ENCODE data around the gene ZNF516.
"Not testable (repeated sequence)": the region's sequence is repeated elsewhere in the genome, so short reads cannot be mapped to it uniquely, and the experiment has no call there.

The ZNF516 gene

DNA sequence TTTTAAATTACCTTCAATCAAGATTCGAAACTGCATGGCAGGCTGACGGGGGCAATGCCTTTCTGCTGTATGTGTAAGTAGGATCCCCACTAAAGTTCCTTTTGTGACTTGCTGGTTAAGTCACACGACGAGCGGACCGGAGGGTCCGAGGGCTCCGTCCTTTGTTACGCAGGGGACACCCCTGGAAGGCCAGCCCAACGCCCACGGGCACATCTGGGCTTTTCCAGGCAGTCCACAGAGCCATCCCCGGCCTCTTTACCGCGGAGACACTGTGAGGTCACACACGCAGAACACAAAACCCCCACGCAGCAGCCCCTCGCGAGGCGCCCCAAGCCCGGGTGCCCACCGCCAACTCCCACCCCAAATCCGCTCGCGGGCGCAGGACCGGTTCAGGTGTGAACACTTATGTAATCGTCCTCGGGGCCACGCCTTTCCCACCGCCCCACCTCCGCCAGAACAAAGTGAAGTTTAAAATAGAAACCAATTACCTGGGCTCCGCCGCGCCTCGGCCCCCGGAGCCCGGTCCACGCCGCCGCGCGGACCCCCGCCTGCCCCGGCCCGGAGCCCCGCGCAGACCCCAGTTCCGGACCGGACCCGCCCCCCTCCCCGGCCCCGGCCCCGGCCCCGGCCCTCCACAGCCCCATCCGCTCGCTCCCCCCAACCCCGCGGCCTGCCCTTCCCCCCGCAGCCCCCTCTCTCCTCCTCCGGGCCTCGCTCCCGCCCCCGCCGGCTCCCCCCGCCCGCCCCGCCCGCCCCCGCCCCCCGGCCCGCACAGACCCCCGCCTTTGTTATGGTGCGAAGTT is 4.2 kb downstream of the ZNF516 start:
- DNase-seq = no peak

DNA sequence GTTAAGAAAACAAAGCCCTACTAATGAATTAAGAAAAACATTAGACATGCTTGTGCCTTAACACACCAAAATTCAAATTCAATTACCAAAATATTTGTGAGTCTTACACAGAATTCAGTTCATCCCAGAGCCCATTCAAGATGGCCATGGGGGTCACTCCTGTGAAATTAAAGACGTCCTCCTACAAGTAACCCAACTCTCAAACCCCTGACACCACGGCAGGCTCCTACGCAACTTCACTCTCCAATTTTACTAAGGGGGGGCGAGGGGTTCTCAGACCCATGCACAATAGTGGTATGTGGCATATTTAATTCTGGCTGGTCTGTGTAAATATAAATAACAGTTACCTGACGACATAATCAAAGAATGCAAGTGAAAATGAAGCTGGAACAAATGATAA is 5.0 kb downstream of the ZNF516 start:
- no peak for DNase-seq

DNA sequence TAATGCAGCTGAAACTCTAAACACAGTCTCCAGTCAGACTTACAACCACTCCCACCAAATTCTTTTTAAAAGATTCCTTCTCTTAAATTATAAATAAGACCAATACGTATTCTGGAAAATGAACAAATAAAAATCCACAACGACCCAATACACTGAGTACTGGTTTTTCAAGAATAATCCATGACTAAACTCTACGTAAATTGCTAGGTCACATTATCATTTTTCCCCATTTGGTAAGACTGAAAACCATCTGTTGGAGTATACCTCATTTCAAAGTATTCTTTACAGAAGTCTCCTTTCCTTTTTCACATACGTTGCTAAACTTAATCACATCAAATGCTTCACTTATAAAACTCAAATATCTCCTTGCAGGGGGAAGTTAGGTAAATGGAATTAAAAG is 6.0 kb downstream of the ZNF516 start:
- no peak for DNase-seq

DNA sequence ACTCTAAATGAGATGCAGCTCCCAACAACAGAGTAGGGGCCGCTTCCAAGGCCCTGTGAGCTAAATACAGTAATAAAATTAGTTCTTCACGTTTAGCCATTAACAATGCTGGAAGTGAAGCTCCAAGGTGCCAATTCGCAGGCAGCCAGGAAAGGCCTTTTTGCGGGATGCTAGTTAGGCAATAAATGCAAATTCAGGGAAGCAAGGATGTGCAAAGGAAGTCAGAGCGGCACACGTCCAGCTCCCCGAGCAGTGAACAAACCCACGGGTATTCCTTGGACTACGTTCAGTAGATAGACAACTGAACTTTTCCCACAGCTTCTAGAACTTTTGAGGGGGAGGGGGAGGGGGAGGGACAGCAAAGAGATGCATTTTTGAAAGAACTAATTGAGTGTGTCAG is 6.9 kb downstream of the ZNF516 start:
- no peak for DNase-seq

DNA sequence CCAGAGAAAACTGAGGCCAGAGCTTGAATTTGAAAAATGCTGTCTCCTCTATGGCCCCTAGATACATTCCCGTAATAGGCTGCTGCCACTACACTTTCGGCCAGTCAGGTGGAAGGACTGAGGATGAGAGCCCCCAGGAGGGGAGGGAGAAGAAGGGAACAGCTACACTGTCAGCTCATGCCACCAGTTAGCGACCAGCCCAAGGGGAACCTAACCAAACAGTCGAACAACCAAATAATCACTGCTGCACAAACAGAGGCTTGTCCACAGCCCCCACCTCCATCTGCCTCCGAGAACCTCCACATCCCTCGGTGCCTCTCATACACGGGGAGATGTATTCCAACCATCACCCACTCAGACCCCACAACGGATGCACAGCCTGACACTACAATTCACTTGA is 7.3 kb downstream of the ZNF516 start:
- no peak for DNase-seq

DNA sequence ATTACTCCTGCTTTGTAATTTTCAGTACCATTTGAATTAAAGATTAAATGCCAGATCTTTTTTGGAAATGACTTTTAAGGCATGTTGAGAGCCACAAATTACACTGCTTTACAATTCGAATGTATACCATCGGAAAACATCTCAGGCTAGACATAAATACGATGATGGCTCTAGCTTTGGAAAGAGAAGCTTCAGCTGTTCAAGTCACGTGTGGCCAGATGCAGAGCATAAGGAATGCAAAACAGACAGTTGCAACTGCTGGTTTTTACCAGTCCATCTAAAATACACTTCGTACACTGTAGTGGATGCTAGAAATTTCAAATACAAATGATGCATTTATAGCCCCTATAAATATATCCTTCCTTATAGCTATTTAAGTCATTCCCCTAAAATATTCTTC is 8.0 kb downstream of the ZNF516 start:
- DNase-seq = no peak

DNA sequence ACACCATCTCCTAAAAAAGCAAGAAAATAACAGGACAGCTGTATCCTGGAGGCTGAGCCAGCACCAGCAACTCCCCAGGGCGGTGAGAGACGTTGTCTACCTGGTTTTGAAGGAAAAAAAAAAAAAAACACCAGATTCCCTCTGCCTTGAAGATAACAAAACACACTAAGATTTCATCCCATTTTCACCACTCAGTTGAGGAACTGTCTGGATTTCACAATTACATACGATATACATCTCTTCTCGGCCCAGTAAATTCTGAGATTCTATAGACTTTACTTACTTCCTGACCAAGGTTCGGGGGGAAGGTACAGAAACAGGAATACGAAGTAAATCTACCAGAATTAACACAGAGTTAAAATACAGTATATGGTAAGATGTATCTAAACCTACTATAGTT is 8.5 kb downstream of the ZNF516 start:
- DNase-seq = no peak

DNA sequence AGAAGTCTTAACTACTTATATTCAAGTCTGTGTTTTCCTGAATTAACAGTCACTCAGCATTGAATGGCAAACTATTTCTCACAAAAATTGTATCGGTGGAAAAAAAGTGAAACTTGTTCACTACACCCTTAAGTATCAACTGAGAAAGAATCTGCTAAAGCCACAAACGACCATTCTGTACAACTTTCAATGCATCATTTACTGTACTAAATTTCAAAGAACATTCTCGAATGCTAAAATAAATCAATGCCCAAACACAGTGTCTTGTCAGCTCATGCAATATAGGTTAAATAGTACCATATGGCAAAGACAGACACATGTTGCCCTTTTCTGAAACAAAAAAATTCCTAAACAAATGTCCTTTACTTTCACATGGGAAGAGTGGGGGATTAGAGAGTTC is 9.0 kb downstream of the ZNF516 start:
- no peak for DNase-seq

DNA sequence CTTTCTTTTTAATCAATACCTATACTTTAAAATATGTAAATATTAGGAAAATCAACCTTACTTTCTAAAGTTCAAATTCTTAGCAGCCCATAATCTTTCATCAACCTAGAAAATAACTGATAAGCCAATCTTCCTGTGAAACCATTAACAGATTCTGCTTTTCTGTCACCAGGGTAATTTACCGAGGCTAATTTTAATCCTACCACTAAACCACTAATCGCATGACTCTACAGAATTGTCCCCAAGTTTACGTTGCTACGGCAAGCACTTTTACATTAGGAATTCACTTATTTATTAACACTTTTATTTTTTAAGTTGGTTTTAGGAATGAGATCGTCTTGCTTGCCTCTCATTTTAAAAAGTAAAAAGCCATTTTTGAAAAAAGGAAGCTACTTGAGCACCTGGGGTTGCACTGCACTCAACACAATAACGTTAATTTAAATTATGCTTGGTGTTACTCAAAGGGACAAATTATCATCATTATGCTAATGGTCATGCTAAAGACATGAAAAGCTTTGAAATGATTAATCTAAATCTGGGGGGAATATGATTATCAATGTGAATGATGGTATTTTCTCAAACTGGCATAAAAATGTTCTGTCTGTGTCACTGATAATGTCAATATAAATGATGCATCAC is 10.2 kb downstream of the ZNF516 start:
- no peak for DNase-seq

DNA sequence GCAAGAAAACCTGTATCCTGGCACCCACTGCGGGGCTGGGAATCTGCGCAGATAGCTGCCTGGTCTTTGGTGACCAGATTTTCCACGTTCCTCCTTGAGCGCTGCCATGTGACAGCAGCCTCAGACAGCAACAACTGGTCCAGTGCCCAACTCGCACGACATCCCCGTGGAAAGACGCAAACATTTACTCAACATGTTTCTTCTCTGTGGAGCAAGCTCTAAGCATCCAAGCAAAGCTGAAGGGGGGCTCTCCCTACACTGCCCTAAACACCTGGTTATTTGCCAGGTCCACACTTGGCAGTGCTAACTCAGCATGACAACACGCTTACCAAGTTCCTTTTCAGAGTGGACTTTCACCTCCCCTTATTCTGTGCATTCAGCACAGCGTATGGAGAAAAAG is 11.3 kb downstream of the ZNF516 start:
- no peak for DNase-seq

DNA sequence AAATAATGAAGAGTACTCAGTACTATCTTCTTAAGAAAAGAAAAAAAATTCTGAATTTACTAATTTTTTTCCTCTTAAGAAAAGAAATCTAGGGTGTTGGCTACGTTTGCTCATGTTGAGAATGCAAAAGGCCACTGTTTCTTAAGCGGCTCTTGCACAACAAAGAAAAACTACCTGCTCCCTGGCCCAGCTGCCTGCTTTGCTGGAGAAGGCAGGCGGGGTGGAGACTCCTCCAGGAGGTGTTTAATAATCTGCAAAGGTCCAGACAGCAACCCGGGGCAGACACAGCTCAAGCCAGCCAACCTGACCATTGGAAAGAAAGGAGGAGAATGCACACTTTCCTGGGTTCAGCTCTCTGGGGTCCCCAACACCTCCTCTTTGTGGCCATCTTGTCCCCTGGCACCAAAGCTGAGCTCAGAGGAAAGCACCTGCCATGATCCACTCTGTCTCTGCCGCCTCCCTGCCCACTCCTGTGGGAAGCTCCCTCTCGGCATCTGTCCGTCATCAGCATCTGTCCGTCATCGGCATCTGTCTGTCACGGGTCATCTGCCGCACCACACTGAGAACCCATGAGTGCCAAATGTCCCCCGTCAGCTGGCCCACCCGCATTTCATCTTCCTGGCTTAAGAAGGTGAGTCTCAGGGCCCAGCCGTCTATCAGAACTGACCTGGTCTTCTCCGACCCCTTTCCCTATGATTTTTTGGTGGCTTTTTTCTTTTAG is 11.9 kb downstream of the ZNF516 start:
- DNase-seq = no peak

DNA sequence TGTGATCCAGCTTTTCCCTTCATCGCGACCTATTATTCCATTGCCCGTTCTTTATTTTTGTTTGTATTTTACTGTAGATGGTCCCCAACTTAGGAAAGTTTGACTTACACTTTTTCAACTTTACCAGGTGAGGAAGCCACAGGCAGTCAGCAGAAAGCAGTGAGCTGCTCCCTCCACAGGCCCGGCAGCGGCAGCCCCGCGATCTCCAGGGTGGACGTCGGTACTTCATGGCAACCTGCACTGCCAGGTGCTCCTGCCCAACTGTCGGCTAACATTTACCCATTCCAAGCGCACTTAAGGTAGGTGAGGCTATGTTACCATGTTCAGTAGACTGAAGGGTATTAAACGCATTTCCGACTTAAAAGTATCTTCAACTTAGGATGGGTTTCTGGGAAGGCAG is 12.8 kb downstream of the ZNF516 start:
- no peak for DNase-seq

DNA sequence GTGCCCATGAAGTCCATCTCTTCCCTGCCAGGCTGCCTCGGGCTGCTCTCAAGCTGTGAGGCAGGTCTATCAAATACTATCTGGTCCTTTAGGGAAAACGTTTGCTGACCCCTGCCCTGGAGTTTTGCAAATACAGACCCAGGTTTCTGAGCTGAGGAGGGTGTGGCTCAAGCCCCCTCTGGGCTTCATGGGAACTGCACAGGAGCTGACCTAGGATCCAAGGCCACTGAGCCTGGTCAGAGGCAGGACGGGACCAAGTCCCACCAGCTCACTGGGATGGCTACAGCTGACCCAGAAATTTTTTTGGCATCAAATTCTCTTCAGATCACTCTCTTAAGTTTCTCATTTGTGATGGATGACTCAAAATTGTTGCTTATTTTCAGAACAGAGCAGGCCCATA is 14.1 kb downstream of the ZNF516 start:
- DNase-seq = no peak

DNA sequence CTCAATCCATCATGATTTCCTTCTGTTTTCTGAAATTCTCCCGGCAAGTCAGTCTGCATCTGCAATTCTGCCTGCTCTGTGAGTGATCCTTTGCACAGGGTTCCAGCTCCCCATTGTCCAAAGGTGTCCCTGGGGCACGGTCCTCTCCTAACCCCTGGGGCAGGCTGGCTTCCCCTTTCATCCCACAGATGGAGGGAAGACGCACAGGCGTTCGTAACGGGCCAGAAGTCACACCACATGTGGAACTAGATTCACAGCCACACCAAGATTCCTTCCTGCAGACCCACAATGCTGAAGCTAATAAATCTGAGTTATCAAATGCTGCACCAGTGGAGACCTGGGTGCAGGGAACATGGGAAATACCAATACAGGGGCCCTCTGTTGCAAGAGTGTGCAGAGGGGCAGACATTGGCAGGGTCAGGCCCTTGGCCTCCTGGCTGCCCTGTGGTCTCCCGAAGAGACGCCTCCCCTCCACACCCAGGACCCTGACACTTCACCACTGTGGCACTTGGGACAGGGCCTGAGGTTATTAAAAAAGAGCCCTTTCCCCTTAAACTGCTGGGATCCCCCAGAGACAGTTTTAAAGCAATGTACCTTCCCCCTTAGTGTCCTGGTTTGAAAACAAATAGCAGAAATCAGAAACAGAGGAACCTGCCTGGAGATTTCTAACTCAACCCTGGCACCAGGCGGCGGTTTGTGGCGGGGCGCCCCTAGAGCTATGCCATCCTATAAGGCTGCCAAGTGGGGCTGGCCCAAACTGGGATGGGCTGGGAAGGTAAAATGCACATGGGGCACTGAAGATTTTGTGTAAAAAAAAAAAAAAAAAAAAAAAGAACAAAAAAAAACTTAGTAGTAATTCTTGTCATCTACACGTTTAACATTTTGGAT is 15.4 kb downstream of the ZNF516 start:
- DNase-seq = no peak

DNA sequence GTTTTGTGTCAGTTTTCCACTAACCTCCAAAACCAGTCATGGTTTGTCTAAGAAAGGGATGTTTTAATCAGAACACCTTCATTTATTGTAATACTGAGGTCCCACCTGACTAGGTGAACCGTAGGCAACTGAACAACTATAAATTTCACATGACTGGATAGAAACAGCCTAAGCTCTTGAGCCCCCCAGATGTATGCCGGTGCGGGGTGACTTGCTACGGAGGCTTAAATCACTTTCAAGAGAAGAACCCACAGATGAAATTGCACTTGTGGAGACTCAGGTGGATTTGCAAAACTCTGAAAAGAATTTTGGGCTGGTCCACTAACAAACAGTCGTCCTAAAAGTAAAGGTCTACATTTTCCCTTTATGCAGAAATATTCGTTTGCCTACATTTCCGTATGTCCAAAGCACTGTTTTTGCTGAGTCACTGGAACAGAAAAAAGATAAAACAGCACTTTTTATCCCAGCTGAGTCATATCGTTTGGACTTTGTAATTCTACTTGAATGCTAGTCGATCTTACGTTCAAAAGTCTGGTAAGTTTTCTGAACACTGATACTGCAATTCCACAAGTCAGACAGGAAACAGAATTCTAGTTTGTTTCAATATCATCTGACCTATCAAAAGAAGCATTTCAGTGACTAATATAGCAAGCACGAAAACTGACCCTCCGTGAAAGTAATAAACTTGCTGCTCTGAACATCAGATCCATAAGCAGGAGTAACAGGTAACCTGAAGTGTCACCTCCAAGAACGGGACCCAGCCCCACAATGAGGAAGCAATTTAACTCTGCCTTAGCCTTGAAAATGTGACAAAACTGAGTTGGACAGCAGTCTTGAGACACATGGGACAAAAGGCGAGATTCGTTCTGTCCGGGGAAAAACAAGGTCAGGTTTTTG is 18.1 kb downstream of the ZNF516 start:
- DNase-seq = no peak

DNA sequence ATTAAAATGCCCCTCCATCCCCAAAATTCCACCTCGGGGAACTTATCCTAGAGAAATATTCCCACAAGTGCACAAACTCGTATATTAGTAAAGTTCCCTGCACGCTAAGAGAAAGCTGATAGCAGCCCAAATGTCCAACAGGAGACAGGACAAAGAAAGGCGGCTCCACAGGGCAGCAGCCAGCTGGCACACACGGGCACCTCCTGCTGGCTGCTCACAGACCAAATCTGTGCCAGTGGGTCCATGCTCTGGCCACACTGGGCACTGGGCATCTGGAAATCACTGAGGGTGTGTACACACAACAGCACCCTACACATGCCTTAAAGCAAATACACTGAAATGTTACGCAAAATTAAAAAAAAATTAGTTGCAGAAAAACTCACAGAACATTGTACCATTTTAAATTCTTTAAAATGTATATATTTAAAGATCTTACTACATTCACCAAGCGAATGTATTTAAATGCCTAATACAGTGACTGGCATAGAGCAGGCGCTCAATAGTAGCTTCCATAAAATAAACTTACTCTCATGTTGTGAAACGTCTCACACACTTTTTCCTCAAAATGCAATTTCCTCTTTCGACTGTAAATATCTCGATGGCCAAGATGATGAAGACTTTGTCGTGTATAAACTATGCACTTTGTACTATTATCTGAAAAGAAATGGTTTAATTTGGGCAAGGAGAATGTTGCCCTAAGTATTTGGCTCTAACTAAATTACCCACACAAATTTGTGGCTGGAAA is 19.4 kb downstream of the ZNF516 start:
- no peak for DNase-seq

DNA sequence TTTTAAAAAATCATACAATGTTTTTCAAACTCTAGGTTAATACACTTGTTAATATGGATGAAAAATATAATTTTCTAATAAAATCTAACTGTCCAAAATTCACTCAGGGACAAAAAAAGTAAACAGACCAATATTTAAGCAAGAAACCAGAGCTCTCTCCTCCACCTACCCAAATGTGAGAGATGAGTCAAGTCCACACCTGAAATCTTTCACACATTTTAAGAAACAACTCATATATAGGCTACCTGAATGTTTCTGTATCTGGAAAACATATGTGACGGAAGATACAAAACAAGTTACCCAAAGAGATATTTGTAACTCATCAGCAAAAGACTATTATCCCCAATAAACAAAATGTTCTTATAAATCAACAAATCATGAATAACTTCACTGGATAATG is 20.2 kb downstream of the ZNF516 start:
- no peak for DNase-seq

DNA sequence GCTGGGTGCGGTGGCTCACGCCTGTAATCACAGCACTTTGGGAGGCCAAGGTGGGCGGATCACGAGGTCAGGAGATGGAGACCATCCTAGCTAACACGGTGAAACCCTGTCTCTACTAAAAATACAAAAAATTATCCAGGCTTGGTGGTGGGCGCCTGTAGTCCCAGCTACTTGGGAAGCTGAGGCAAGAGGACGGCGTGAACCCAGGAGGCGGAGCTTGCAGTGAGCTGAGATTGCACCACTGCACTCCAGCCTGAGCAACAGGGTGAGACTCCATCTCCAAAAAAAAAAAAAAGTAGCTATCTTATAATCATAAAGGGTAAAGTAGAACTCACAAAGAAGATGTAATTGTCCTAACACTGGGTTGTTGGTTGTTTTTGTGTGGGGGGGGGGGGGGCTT is 21.5 kb downstream of the ZNF516 start:
- DNase-seq = not testable (repeated sequence)

DNA sequence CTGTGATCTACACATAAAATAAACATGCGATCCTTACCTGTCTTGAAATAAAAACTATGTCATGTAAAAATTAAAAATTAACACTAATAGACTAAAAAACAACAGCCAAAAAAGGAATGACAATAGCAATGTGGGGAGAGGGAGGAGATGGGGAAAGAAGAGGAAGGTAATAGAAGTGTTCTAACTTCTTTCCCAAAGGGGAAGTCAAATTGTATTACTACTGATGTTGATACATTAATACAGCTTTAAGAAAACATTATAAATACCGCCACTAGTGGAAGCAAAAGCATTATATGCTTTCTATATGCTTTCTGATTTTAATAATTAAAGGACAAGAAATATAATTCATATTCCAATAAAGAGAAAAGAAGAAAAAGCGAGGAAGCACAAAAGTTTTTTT is 22.2 kb downstream of the ZNF516 start:
- DNase-seq = no peak

DNA sequence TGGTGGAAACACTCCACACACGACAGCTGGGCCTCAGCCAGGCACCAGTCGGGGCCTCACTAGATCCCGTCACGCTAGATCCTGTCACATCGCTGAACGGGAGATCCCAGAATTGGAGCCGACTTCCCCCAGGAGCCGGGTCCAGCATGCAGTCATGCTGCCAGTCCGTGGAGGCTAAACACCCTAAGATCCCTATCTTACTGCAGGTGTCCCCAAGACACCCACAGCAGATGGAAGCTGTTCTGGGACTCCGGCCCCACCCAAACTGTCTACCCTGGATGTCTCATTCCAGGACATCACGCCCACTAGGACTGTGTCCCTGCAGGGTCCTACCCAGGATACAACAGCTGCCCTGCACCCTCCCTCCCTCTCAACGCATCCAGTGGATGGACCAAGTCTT is 23.4 kb downstream of the ZNF516 start:
- no peak for DNase-seq

Measured in activated CD4-positive, alpha-beta T cell treated with anti-CD3 and anti-CD28 coated beads, Interleukin-10, Interleukin-2, amounts not matched to agents 100 ng/mL and 50 ng/mL, durations not matched to agents 16 hours and 8 hours (primary cell).